K562 (cell line): ENCODE results near the gene GAPDH. TPM values are rescaled to one million over a fixed set of nuclear protein-coding genes. Genes with fewer than 3 reads are reported as not detected.

Experiments used
- E2F6 ChIP-seq, 2 experiments: IDR thresholded peaks; 2 replicates each; pipeline ENCODE4 v1.6.1; 2011; ENCODE audit warnings: borderline replicate concordance in 1 of 2, control low read depth in 1 of 2, low read depth in 1 of 2, low read length in 1 of 2, mild to moderate bottlenecking in 1 of 2, mixed read lengths in 1 of 2, moderate library complexity in 1 of 2; ENCODE audit not compliant: insufficient read depth in 1 of 2, insufficient read length in 1 of 2, poor library complexity in 1 of 2, severe bottlenecking in 1 of 2; ENCODE audit errors: extremely low read depth in 1 of 2
- FOXO4 ChIP-seq: fragments of 450-650 bp; formaldehyde crosslinking; IDR thresholded peaks from 2 replicates; pipeline ENCODE4 v1.4.0; 2020; ENCODE audit warnings: mild to moderate bottlenecking, moderate library complexity
- JUNB ChIP-seq: fragments of 450-650 bp; formaldehyde crosslinking; conservative IDR thresholded peaks from 2 replicates; pipeline ENCODE4 v1.4.0; 2020; ENCODE audit warnings: mild to moderate bottlenecking
- RB1 ChIP-seq: fragments of 450-650 bp; IDR thresholded peaks from 2 replicates; pipeline ENCODE4 v1.6.1; 2017; ENCODE audit warnings: low read depth, mild to moderate bottlenecking
- RBM14 ChIP-seq: fragments of 200-400 bp; formaldehyde crosslinking; IDR thresholded peaks from 2 replicates; pipeline ENCODE4 v1.6.1; 2018; ENCODE audit warnings: low read depth, mild to moderate bottlenecking, low read length, moderate library complexity, borderline replicate concordance; ENCODE audit not compliant: insufficient read depth
- RUNX1 ChIP-seq: sonication (generic); IDR thresholded peaks from 2 replicates; pipeline ENCODE4 v1.6.1; 2016; ENCODE audit warnings: antibody characterized with exemption, low read depth
- TFAM ChIP-seq: fragments of 250-450 bp; sonication (Bioruptor Pico); conservative IDR thresholded peaks from 2 replicates; pipeline ENCODE4 v1.5.0; 2021; ENCODE audit warnings: mild to moderate bottlenecking, moderate library complexity
- ZBTB8A ChIP-seq: fragments of 450-650 bp; IDR thresholded peaks from 2 replicates; pipeline ENCODE4 v1.6.1; 2018; ENCODE audit warnings: mild to moderate bottlenecking, moderate library complexity; ENCODE audit not compliant: partially characterized antibody
- ZNF695 ChIP-seq: fragments of 450-650 bp; formaldehyde crosslinking; IDR thresholded peaks from 2 replicates; pipeline ENCODE4 v1.4.0; 2020; ENCODE audit warnings: mild to moderate bottlenecking, moderate library complexity
- polyA plus RNA-seq, 8 experiments: library from polyadenylated mRNA; depleted of rRNA in 4 of 8; stranded (reverse) in 5 of 8; unstranded in 3 of 8; fragments of >200 nt; fragmentation: Nextera tagmentation in 2 of 8; fragmentation: Illumina TruSeq in 1 of 8; extraction: Ambion mirVana in 2 of 8; extraction: Trizol in 1 of 8; gene quantifications; 2 replicates each; pipeline versions ENCODE4 v1.2.1 to v1.2.3, GENCODE V29; 2011 to 2014; ENCODE audit warnings: inconsistent platforms in 1 of 8, missing spikeins in 1 of 8
- total RNA-seq, 7 experiments: library from RNA; depleted of rRNA in 6 of 7; stranded (reverse); fragments of >200 nt in 6 of 7; fragmentation: Illumina TruSeq in 2 of 7; extraction: Trizol in 2 of 7; gene quantifications; 2 replicates each; pipeline versions ENCODE4 v1.2.1 to v1.2.3, GENCODE V29; 2011 to 2021; ENCODE audit warnings: low replicate concordance in 1 of 7

Gene GAPDH
- total and polyA plus RNA-seq, 9 of the 15 experiments (the other 6 are each of a cell fraction or from before 2014, with no cell fraction given), result 2,206 to 6,793 (median 4,217) TPM

GRCh38 chr12:6560501-6561205, 26.3 kb downstream of the GAPDH start (continued):
- TF ChIP-seq E2F6 (IDR thresholded peaks at IDR 0.05; ENCODE audit: borderline replicate concordance in 1 of 2, extremely low read depth in 1 of 2, insufficient read depth in 1 of 2, insufficient read length in 1 of 2, low read depth in 1 of 2, low read length in 1 of 2, poor library complexity in 1 of 2, severe bottlenecking in 1 of 2) (no peak), RBM14 (no peak), ZNF695 (CRISPR knock-in tag) (no peak), FOXO4 (CRISPR knock-in tag) (no peak), ZBTB8A (no peak), JUNB (no peak), RUNX1 (no peak), TFAM (CRISPR knock-in tag) (no peak), RB1 (no peak)
